Sigmoid colon (tissue), 7 donors: Measurements from ENCODE around the gene LZTFL1. TPM values are rescaled to one million over a fixed set of nuclear protein-coding genes. Genes with fewer than 3 reads are reported as not detected.

Source experiments
- DNase-seq: peaks from one replicate; pipeline ENCODE4 v3.0.0-alpha.2; 2019
- H3K27ac ChIP-seq, 4 donors: fragments of 200-600 bp; sonication (generic); one replicate each; pipeline ENCODE4 v1.5.1; 2016 to 2019; ENCODE audit warnings: mild to moderate bottlenecking in 1 of 4
- H3K27me3 ChIP-seq, 3 donors: fragments of 200-600 bp; sonication (generic); one replicate each; pipeline ENCODE4 v1.5.1; 2019; ENCODE audit warnings: mild to moderate bottlenecking in 1 of 3
- H3K36me3 ChIP-seq, 4 donors: fragments of 200-600 bp; sonication (generic); one replicate each; pipeline ENCODE4 v1.5.1; 2016 to 2019
- H3K4me1 ChIP-seq, 4 donors: fragments of 200-600 bp; sonication (generic); one replicate each; pipeline ENCODE4 v1.5.1; 2017 to 2019
- H3K4me3 ChIP-seq, 4 donors: fragments of 200-600 bp; sonication (generic); one replicate each; pipeline ENCODE4 v1.5.1; 2017 to 2019; ENCODE audit warnings: mild to moderate bottlenecking in 2 of 4, moderate library complexity in 1 of 4
- H3K9me3 ChIP-seq, 4 donors: fragments of 200-600 bp in 3 of 4; sonication (generic) in 3 of 4; one replicate each; pipeline versions ENCODE4 v1.5.1 to v1.6.1; 2013 to 2019
- CTCF ChIP-seq, 4 experiments: fragments of 450-650 bp in 3 of 4; fragments of 200-600 bp in 1 of 4; IDR thresholded peaks; one replicate each; pipeline ENCODE4 v1.5.1; 2016 to 2019; ENCODE audit warnings: antibody characterized with exemption in 4 of 4, mild to moderate bottlenecking in 3 of 4, moderate library complexity in 2 of 4
- EP300 ChIP-seq, 4 donors: sonication (generic); formaldehyde crosslinking; IDR thresholded peaks; one replicate each; pipeline ENCODE4 v1.6.1; 2017; ENCODE audit warnings: antibody characterized with exemption in 4 of 4
- POLR2A ChIP-seq, 2 donors: fragments of 450-650 bp; IDR thresholded peaks; one replicate each; pipeline ENCODE4 v1.6.1; 2016; ENCODE audit warnings: antibody characterized with exemption in 2 of 2, mild to moderate bottlenecking in 2 of 2, moderate library complexity in 2 of 2
- POLR2AphosphoS5 ChIP-seq, 4 donors: sonication (generic); formaldehyde crosslinking; IDR thresholded peaks; one replicate each; pipeline ENCODE4 v1.6.1; 2017; ENCODE audit warnings: antibody characterized with exemption in 4 of 4
- WGBS, 2 donors: extraction: QIAGEN DNeasy Blood & Tissue Kit; methylation state at CpG; one replicate each; pipeline ENCODE4 v1.1.7; 2013; 5-methylcytosine and 5-hydroxymethylcytosine counted together
- intact Hi-C: fragments of 100-400 bp; cut with DNase I; formaldehyde crosslinking; loops from one replicate; pipeline ENCODE4 v1.15.1; 2023
- polyA plus RNA-seq, 3 donors: library from polyadenylated mRNA; stranded (reverse); fragments of 200-250 nt; gene quantifications; one replicate each; pipeline ENCODE4 v1.2.3, GENCODE V29; 2013
- total RNA-seq, 4 donors: library from RNA; depleted of rRNA; stranded (reverse); fragments of >200 nt; gene quantifications; one replicate each; pipeline ENCODE4 v1.1.0, GENCODE V29; 2016
- donor health status: healthy with polysubstance abuse.
- donor health status: Bipolar disorder and iron deficiency.
- donor health status: healthy.

Gene LZTFL1
- total and polyA plus RNA-seq, 7 donors: 7.9 to 31.0 (median 16.6) TPM

- 93 to 96% methylated on average over 5 of the region's 5 CpGs for whole genome bisulfite sequencing, 2 donors
Observed at GRCh38 chr3:45794177-45794560, 47.8 kb downstream of the LZTFL1 start.

GRCh38 chr3:45793482-45794176, 48.3 kb downstream of the LZTFL1 start:
- no peak for DNase-seq
- H3K36me3 ChIP-seq: no peaks in the 10 kb centered on the region
- H3K4me3 ChIP-seq: no peak overlapping the region
- H3K4me1 ChIP-seq: peaks cover 0 to 14% (median 12%) of the 10 kb centered on the region in 4 donors
- no peak overlapping the region for H3K27ac ChIP-seq
- peaks cover 0 to 3% (median 0%) of the 10 kb centered on the region in 4 donors for H3K9me3 ChIP-seq
- TF ChIP-seq CTCF (IDR thresholded peaks at IDR 0.05) (no peak), POLR2A (IDR thresholded peaks at IDR 0.05) (no peak), POLR2AphosphoS5 (IDR thresholded peaks at IDR 0.05) (no peak)
- intact Hi-C loops: no loop called here
- WGBS, 2 donors: 42 to 68% methylated on average over 9 of the region's 9 CpGs
- H3K27me3 ChIP-seq: peaks cover 14 to 48% (median 33%) of the 10 kb centered on the region in 3 donors

More at GRCh38 chr3:45794177-45794560, 47.8 kb downstream of the LZTFL1 start:
- TF ChIP-seq EP300 (IDR thresholded peaks at IDR 0.05) (no peak), CTCF (IDR thresholded peaks at IDR 0.05) (no peak), POLR2AphosphoS5 (IDR thresholded peaks at IDR 0.05) (no peak), POLR2A (IDR thresholded peaks at IDR 0.05) (no peak)
- H3K27ac ChIP-seq: no peak overlapping the region
- H3K27me3 ChIP-seq: peaks cover 14 to 53% (median 39%) of the 10 kb centered on the region in 3 donors
- H3K4me1 ChIP-seq: peaks cover 0 to 14% (median 12%) of the 10 kb centered on the region in 4 donors
- peaks cover 0 to 2% (median 0%) of the 10 kb centered on the region in 4 donors for H3K9me3 ChIP-seq
- DNase-seq: no peak
- no peaks in the 10 kb centered on the region for H3K36me3 ChIP-seq
- intact Hi-C loops: no loop called here
- no peak overlapping the region for H3K4me3 ChIP-seq

- peaks cover 14 to 40% (median 30%) of the 10 kb centered on the region in 3 donors for H3K27me3 ChIP-seq
- H3K27ac ChIP-seq: no peak overlapping the region
- peaks cover 0 to 14% (median 12%) of the 10 kb centered on the region in 4 donors for H3K4me1 ChIP-seq
- TF ChIP-seq EP300 (IDR thresholded peaks at IDR 0.05) (no peak), CTCF (IDR thresholded peaks at IDR 0.05) (no peak), POLR2A (IDR thresholded peaks at IDR 0.05) (no peak), POLR2AphosphoS5 (IDR thresholded peaks at IDR 0.05) (no peak)
- H3K36me3 ChIP-seq: no peaks in the 10 kb centered on the region
- DNase-seq: no peak
- intact Hi-C loops: no loop called here
- WGBS, 2 donors: 95% methylated on average over 7 of the region's 7 CpGs
- H3K4me3 ChIP-seq: no peak overlapping the region
- H3K9me3 ChIP-seq: peaks cover 0 to 3% (median 0%) of the 10 kb centered on the region in 4 donors
Observed at GRCh38 chr3:45792516-45793172, 49.3 kb downstream of the LZTFL1 start.

- WGBS, 2 donors: 93 to 96% methylated on average over 2 of the region's 2 CpGs
- H3K4me3 ChIP-seq: no peak overlapping the region
- H3K27me3 ChIP-seq: peaks cover 13 to 34% (median 27%) of the 10 kb centered on the region in 3 donors
- peaks cover 0 to 14% (median 12%) of the 10 kb centered on the region in 4 donors for H3K4me1 ChIP-seq
- H3K27ac ChIP-seq: no peak overlapping the region
- no peak for TF ChIP-seq EP300 (IDR thresholded peaks at IDR 0.05)
- no peak for TF ChIP-seq POLR2AphosphoS5 (IDR thresholded peaks at IDR 0.05)
- no peak for TF ChIP-seq POLR2A (IDR thresholded peaks at IDR 0.05)
- TF ChIP-seq CTCF (IDR thresholded peaks at IDR 0.05): no peak
- intact Hi-C loops: no loop called here
- no peak for DNase-seq
- H3K9me3 ChIP-seq: peaks cover 0 to 3% (median 0%) of the 10 kb centered on the region in 4 donors
- no peaks in the 10 kb centered on the region for H3K36me3 ChIP-seq
Observed at GRCh38 chr3:45792036-45792435, 49.9 kb downstream of the LZTFL1 start.
